Stomach (tissue), 4 donors: ENCODE data around the gene KPNA1.

Experiments used
- POLR2A ChIP-seq, 4 donors: fragments of 450-650 bp; IDR thresholded peaks; one replicate each; pipeline ENCODE4 v1.6.1; 2016; ENCODE audit warnings: antibody characterized with exemption in 4 of 4, control low read depth in 2 of 4, mild to moderate bottlenecking in 1 of 4, moderate library complexity in 1 of 4
- TF ChIP-seq, protein P1 (sequence below), 7 experiments: fragments of 450-650 bp in 4 of 7; fragments of 200-600 bp in 3 of 7; sonication (generic) in 3 of 7; IDR thresholded peaks; one replicate each; pipeline ENCODE4 v1.5.1; 2016 to 2019; ENCODE audit warnings: antibody characterized with exemption in 7 of 7, control low read depth in 2 of 7, mild to moderate bottlenecking in 1 of 7

DNA sequence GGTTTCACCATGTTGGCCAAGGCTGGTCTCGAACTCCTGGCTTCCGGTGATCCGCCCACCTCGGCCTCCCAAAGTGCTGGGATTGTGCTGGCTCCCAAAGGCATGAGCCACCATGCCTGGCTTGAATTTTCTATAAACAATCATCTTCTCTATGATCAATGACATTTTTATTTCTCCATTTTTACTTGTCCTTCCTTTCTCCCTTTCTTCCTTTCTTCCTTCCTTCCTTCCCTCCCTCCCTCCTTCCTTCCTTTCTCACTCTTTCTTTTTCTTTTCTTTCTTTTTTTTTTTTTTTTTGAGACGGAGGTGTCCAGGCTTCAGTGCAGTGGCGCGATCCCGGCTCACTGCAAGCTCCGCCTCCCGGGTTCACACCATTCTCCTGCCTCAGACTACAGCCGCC is 8.6 kb upstream of the KPNA1 start:
- TF ChIP-seq POLR2A (IDR thresholded peaks at IDR 0.05): no peak
- TF ChIP-seq, protein P1, sequence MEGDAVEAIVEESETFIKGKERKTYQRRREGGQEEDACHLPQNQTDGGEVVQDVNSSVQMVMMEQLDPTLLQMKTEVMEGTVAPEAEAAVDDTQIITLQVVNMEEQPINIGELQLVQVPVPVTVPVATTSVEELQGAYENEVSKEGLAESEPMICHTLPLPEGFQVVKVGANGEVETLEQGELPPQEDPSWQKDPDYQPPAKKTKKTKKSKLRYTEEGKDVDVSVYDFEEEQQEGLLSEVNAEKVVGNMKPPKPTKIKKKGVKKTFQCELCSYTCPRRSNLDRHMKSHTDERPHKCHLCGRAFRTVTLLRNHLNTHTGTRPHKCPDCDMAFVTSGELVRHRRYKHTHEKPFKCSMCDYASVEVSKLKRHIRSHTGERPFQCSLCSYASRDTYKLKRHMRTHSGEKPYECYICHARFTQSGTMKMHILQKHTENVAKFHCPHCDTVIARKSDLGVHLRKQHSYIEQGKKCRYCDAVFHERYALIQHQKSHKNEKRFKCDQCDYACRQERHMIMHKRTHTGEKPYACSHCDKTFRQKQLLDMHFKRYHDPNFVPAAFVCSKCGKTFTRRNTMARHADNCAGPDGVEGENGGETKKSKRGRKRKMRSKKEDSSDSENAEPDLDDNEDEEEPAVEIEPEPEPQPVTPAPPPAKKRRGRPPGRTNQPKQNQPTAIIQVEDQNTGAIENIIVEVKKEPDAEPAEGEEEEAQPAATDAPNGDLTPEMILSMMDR (IDR thresholded peaks at IDR 0.05): no peak
